HepG2 (cell line): ENCODE measurements around the gene EFCAB11. TPM values are rescaled to one million over a fixed set of nuclear protein-coding genes. Genes with fewer than 3 reads are reported as not detected.
A peak's percentile ranks its signal among the peaks of the same experiment; 100 is the strongest.

Source experiments
- ATAC-seq: fragments of 200-7000 bp; cut with Tn5 transposase; 3 replicates; pipeline ENCODE4 v1.9.1; 2020; ENCODE audit warnings: mild to moderate bottlenecking, moderate library complexity
- BruUV-seq: library from RNA; stranded (reverse); fragments of 400-500 nt; replicated peaks from 2 replicates; lab custom pipeline; 2021; lab: Mats Ljungman, UMichigan
- CTCF ChIA-PET: fragments of 300-600 bp; formaldehyde crosslinking; extraction: SDS; loops from one replicate; lab custom pipeline; 2021; ENCODE audit warnings: low total read pairs, inconsistent platforms, low intra/inter-chr PET ratio; lab: Yijun Ruan, JAX
- POLR2A ChIA-PET: fragments of 350-600 bp; sonication (Branson Sonifier 250); formaldehyde crosslinking; loops from one replicate; lab custom pipeline; 2020; ENCODE audit warnings: antibody characterized with exemption, inconsistent platforms; lab: Yijun Ruan, JAX
- DNase-seq: peaks from one replicate; pipeline ENCODE4 v3.0.0-alpha.2; 2015; ENCODE audit warnings: low spot score
- FAIRE-seq: peaks from 3 replicates; lab custom pipeline; 2011; peaks lifted over from hg19 to GRCh38; lab: Jason Lieb, UNC
- H2AFZ ChIP-seq: one replicate; pipeline ENCODE4 v1.6.1; 2011; ENCODE audit warnings: low read length, inconsistent platforms
- H3K27ac ChIP-seq: fragments of 300-600 bp; 3 replicates; pipeline ENCODE4 v1.8.0; 2011; ENCODE audit warnings: mixed run types, mild to moderate bottlenecking, mixed read lengths, low read length, inconsistent platforms; ENCODE audit not compliant: insufficient read depth; ENCODE audit errors: extremely low read length
- H3K27me3 ChIP-seq, 2 experiments: fragments of 200-600 bp in 1 of 2; 2 replicates in 1 of 2; 3 replicates in 1 of 2; pipeline versions ENCODE4 v1.6.0 to v1.8.0; 2011; ENCODE audit warnings: low read length in 2 of 2, mild to moderate bottlenecking in 2 of 2, moderate library complexity in 2 of 2, inconsistent platforms in 1 of 2; ENCODE audit not compliant: insufficient read depth in 2 of 2, control insufficient read depth in 1 of 2
- H3K36me3 ChIP-seq, 2 experiments: fragments of 200-600 bp in 1 of 2; replicated peaks in 1 of 2; 2 replicates in 1 of 2; 3 replicates in 1 of 2; pipeline versions ENCODE4 v1.5.1 to v1.8.0; 2011; ENCODE audit warnings: low read length in 2 of 2, inconsistent platforms in 1 of 2; ENCODE audit not compliant: insufficient read depth in 2 of 2, control insufficient read depth in 1 of 2
- H3K4me1 ChIP-seq: 2 replicates; pipeline ENCODE4 v1.5.1; 2012; ENCODE audit warnings: low read length, inconsistent platforms; ENCODE audit not compliant: insufficient read depth
- H3K4me2 ChIP-seq: 2 replicates; pipeline ENCODE4 v1.6.0; 2011; ENCODE audit warnings: low read depth, low read length, inconsistent platforms
- H3K4me3 ChIP-seq, 3 experiments: fragments of 200-600 bp in 1 of 3; sonication (generic), shearing (Covaris generic) in 1 of 3; replicated peaks in 1 of 3; 2 replicates each; pipeline ENCODE4 v1.5.1; 2011 to 2016; ENCODE audit warnings: low read length in 3 of 3, inconsistent platforms in 2 of 3, low read depth in 2 of 3, mild to moderate bottlenecking in 2 of 3, control low read depth in 1 of 3, mixed read lengths in 1 of 3; ENCODE audit not compliant: insufficient read depth in 1 of 3
- H3K79me2 ChIP-seq: one replicate; pipeline ENCODE4 v1.6.1; 2011; ENCODE audit warnings: low read length, inconsistent platforms; ENCODE audit not compliant: insufficient read depth
- H3K9ac ChIP-seq: 2 replicates; pipeline ENCODE4 v1.6.0; 2011; ENCODE audit warnings: mild to moderate bottlenecking, low read depth, low read length, inconsistent platforms; ENCODE audit not compliant: insufficient read depth
- H3K9me3 ChIP-seq: 2 replicates; pipeline ENCODE4 v1.5.1; 2012; ENCODE audit warnings: mild to moderate bottlenecking, low read length
- H4K20me1 ChIP-seq: 2 replicates; pipeline ENCODE4 v1.6.0; 2011; ENCODE audit warnings: inconsistent platforms, mild to moderate bottlenecking, low read length, moderate library complexity; ENCODE audit not compliant: insufficient read depth
- CEBPB ChIP-seq: IDR thresholded peaks from 2 replicates; pipeline ENCODE4 v1.6.1; 2011; ENCODE audit warnings: low read depth, low read length, improper control_type of control experiment, borderline replicate concordance
- HMGXB4 ChIP-seq, 2 experiments: sonication (generic) in 1 of 2; formaldehyde crosslinking in 1 of 2; IDR thresholded peaks; 2 replicates each; pipeline versions ENCODE4 v1.4.0 to v1.6.1; 2018 to 2020; ENCODE audit warnings: missing genetic modification reagents in 2 of 2, borderline replicate concordance in 1 of 2, low read depth in 1 of 2, mild to moderate bottlenecking in 1 of 2, missing biosample characterization in 1 of 2
- PATZ1 ChIP-seq: sonication (generic); formaldehyde crosslinking; IDR thresholded peaks from 2 replicates; pipeline ENCODE4 v1.4.0; 2020; ENCODE audit warnings: missing genetic modification reagents
- TFAP4 ChIP-seq: sonication (generic); IDR thresholded peaks from 2 replicates; pipeline ENCODE4 v1.6.1; 2016; ENCODE audit warnings: low read depth, borderline replicate concordance
- ZBTB14 ChIP-seq: sonication (generic); formaldehyde crosslinking; IDR thresholded peaks from 2 replicates; pipeline ENCODE4 v1.4.0; 2020; ENCODE audit warnings: missing genetic modification reagents
- ZKSCAN5 ChIP-seq: sonication (generic); formaldehyde crosslinking; IDR thresholded peaks from 2 replicates; pipeline ENCODE4 v1.5.1; 2020; ENCODE audit warnings: mild to moderate bottlenecking, missing genetic modification reagents
- ZNF331 ChIP-seq: sonication (generic); formaldehyde crosslinking; IDR thresholded peaks from 2 replicates; pipeline ENCODE4 v1.4.0; 2020; ENCODE audit warnings: missing genetic modification reagents
- ZNF350 ChIP-seq: sonication (generic); formaldehyde crosslinking; IDR thresholded peaks from 2 replicates; pipeline ENCODE4 v1.4.0; 2020; ENCODE audit warnings: mild to moderate bottlenecking, low read depth, missing genetic modification reagents, borderline replicate concordance
- ZNF629 ChIP-seq: sonication (generic); formaldehyde crosslinking; conservative IDR thresholded peaks from 2 replicates; pipeline ENCODE4 v1.5.0; 2020; ENCODE audit warnings: missing genetic modification reagents
- ZNF772 ChIP-seq: sonication (generic); formaldehyde crosslinking; IDR thresholded peaks from 2 replicates; pipeline ENCODE4 v1.5.0; 2020; ENCODE audit warnings: mild to moderate bottlenecking, missing genetic modification reagents
- WGBS: methylation state at CpG from one replicate; pipeline ENCODE4 v1.1.6; 2017; ENCODE audit warnings: low lambda C conversion rate; 5-methylcytosine and 5-hydroxymethylcytosine counted together
- in situ Hi-C: cut with HindIII; loops from 2 replicates; pipeline ENCODE4 v1.10.0; 2017; ENCODE audit warnings: low pct_unique_long_range_greater_than_20kb; ENCODE audit not compliant: extremely low pct_ligation_motif_present
- intact Hi-C: fragments of 100-400 bp; cut with micrococcal nuclease; formaldehyde crosslinking; loops from one replicate; pipeline ENCODE4 v1.10.0; 2022; ENCODE audit not compliant: unreplicated experiment
- polyA plus RNA-seq, 8 experiments: library from polyadenylated mRNA; depleted of rRNA in 3 of 8; stranded (reverse) in 7 of 8; unstranded in 1 of 8; fragments of >200 nt; fragmentation: Illumina TruSeq in 4 of 8; extraction: Trizol in 4 of 8; gene quantifications; 2 replicates each; pipeline versions ENCODE4 v1.2.1 to v1.2.3, GENCODE V29; 2011 to 2016; ENCODE audit warnings: low read depth in 4 of 8, missing spikeins in 1 of 8, mixed read lengths in 1 of 8; ENCODE audit not compliant: insufficient read depth in 1 of 8
- total RNA-seq, 5 experiments: library from RNA; depleted of rRNA; stranded (reverse); fragments of >200 nt; fragmentation: Illumina TruSeq; extraction: Trizol; gene quantifications; 2 replicates each; pipeline ENCODE4 v1.2.3, GENCODE V29; 2016; ENCODE audit warnings: low read depth in 1 of 5

Gene EFCAB11
- total and polyA plus RNA-seq, 2 of the 13 experiments (the other 11 are each of a cell fraction or from before 2014, with no cell fraction given), result 8.2 to 31.5 TPM

GRCh38 chr14:89957376-89957775, 2.8 kb upstream of the EFCAB11 start:
- WGBS, result 69% methylated on average over 1 of the region's 1 CpG
- TSS peak; percentile 54 for BruUV-seq
- FAIRE-seq (no peak), DNase-seq (no peak), ATAC-seq (no peak)
- Histone ChIP-seq H3K36me3 (peaks cover under 1 to 3% of the 10 kb centered on the region in 2 experiments; a peak in 1 of 5 replicates), H3K4me1 (peaks cover 43% of the 10 kb centered on the region), H3K27ac (no peak overlapping the region), H3K79me2 (peaks cover 23% of the 10 kb centered on the region), H3K4me2 (peak overlapping the region; percentile 78), H3K4me3 (peak overlapping the region; percentile 77 to 95 (median 80); a peak in 5 of 6 replicates), H3K9me3 (no peaks in the 10 kb centered on the region), H3K27me3 (no peaks in the 10 kb centered on the region; a peak in 1 of 5 replicates), H3K9ac (peak overlapping the region; percentile 82), H2AFZ (no peak overlapping the region), H4K20me1 (no peaks in the 10 kb centered on the region)
- intact Hi-C loops, result no loop called here
- in situ Hi-C loops, result loop anchor here (25.0 kb wide), 1 partner anchor 280 kb away; no protein-coding TSS in a partner anchor
- TF ChIP-seq TFAP4 (0 out of 2 replicates have a peak, but pooled peaks have one; percentile 25), ZNF629 (peak; percentile 89), PATZ1 (CRISPR knock-in tag) (no peak), ZNF331 (CRISPR knock-in tag) (no peak)
- POLR2A ChIA-PET, result no interaction called here
- CTCF ChIA-PET, result no interaction called here

- no peak for ATAC-seq
- peaks cover 19% of the 10 kb centered on the region for H3K79me2 ChIP-seq
- no TSS peak for BruUV-seq
- TF ChIP-seq ZBTB14 (CRISPR knock-in tag), result no peak
- TF ChIP-seq HMGXB4 (CRISPR knock-in tag; IDR thresholded peaks at IDR 0.05; ENCODE audit: borderline replicate concordance in 1 of 2, low read depth in 1 of 2), result no peak; a peak in 1 of 4 replicates
- peak; percentile 58 for TF ChIP-seq CEBPB
- peak; percentile 49; the same call in 1 of the 2 replicates for TF ChIP-seq ZNF772 (CRISPR knock-in tag)
- TF ChIP-seq ZKSCAN5, result 0 out of 2 replicates have a peak, but pooled peaks have one; percentile 7
- TF ChIP-seq ZNF350 (CRISPR knock-in tag), result 0 out of 2 replicates have a peak, but pooled peaks have one; percentile 6
Observed at GRCh38 chr14:89956661-89957009, 2.1 kb upstream of the EFCAB11 start.

More at GRCh38 chr14:89956661-89957009, 2.1 kb upstream of the EFCAB11 start:
- Histone ChIP-seq H3K27me3 (no peaks in the 10 kb centered on the region; a peak in 1 of 5 replicates), H3K4me2 (peak overlapping the region; percentile 78), H3K4me1 (peaks cover 35% of the 10 kb centered on the region), H3K4me3 (peak overlapping the region; percentile 77 to 95 (median 80)), H3K36me3 (0 out of 5 replicates have a peak, but pooled peaks cover 0 to under 1% of the 10 kb centered on the region in 2 experiments), H3K27ac (peak overlapping the region; percentile 78), H3K9me3 (no peaks in the 10 kb centered on the region), H4K20me1 (no peaks in the 10 kb centered on the region), H3K9ac (peak overlapping the region; percentile 82), H2AFZ (no peak overlapping the region)
- FAIRE-seq (no peak), DNase-seq (no peak)
- intact Hi-C loops (no loop called here), in situ Hi-C loops (loop anchor here (25.0 kb wide), 1 partner anchor 281 kb away; no protein-coding TSS in a partner anchor)
- 10% methylated on average over 14 of the region's 15 CpGs for WGBS
- POLR2A ChIA-PET, result interaction anchor here (1.1 kb wide), 1 partner anchor 605 kb away, joined by 3 read pairs; no protein-coding TSS in a partner anchor
- CTCF ChIA-PET, result no interaction called here
